Activated naive CD8-positive, alpha-beta T cell treated with anti-CD3 and anti-CD28 coated beads, Interleukin-2, amount 50 U/mL, for 16 hours (primary cell): ENCODE results near the gene ARL15.
"Not testable (repeated sequence)": the region's sequence is repeated elsewhere in the genome, so short reads cannot be mapped to it uniquely, and the experiment has no call there.

Experiments used
- DNase-seq: peaks from one replicate; pipeline ENCODE4 v3.0.0-alpha.2; 2020; ENCODE audit warnings: low read depth, low spot score

The ARL15 gene

DNA sequence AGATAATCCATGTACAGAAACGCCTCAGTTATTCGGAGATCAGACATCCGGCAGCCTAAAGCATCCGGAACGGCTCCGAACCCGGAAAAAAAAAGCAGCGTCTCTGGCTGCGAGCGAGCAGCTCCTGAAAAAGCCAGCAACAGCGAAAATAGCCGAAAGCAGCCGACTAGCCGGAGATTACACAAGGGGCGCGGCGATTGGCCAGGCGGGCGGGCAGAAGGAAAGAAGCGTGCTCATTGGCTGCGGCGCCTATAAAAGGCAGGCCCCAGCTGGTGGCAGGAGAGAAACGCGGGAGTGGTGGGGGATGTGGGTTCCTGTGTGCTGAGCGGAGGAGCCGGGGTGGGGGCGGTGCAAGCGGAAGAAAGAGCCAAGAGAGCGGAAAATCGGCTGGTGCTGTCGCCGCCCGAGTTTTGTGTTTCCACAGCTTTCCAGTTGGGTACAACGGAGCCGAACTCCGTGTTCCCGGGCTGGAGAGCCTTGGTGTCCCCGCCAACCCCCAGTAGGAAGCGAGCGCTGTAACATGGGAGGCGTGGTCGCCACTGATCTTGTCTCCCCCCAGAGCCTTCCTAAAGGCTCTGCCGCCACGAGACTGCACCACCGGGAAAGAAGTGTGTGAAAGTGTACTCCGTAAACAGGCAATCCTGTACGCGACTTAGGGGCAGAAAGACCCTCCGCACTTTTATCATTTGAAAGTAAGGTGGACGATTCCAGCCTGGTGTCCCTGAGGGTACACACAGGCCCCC, at the start of gene ARL15:
ARL15 (minus strand) TSS at position 141 of the 743 bp plus-strand sequence.
- peak; percentile 94 for DNase-seq

DNA sequence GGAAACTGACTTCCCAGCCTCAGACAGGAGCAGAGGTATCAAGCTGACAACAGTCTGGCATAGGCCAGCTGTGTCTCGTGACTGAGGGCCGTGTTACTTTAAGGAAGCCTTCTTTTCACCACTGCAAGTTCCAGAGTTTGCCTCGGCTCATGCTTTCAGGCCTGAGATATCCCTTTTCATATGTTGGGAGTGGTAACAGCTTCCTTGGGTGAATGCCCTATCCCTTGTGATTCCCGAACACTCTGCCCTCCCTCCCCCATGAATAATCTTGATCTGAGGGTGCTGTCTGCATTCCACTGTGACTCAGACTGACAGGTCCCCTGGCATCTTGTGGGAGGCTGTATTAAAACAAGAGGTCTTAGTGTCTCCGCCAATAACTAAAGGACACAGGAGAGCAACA, 49.7 kb upstream of the ARL15 start:
- no peak for DNase-seq

DNA sequence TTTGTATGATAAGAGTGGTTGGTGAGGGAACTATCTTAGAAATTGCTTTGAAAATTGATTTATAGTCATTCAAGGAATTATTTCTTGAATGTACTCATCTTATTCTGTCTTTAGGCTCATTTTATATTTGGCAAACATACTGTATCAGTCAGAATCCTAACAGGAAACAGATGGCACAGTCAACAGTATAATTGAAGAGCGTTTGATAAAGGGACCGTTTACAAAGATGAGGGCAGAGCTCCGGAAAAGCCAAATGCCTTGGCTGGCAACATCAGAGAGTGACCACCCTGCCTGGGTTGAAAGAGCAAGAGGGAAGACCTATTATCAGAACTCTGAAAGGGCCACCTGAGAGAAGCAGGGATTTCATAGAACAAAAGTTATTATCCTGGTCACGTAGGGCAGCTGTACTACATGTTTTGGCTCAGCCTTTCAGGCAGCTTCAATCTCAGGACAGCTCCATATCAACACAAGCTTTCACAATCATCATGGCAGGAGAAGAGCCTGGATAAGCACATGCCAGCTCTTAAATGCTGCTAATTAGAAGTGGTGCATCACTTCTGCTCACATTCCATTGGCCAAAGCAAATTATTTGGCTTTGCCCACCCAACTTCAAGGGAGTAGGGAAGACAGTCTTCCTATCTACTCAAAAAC, 47.2 kb upstream of the ARL15 start:
- DNase-seq: no peak

DNA sequence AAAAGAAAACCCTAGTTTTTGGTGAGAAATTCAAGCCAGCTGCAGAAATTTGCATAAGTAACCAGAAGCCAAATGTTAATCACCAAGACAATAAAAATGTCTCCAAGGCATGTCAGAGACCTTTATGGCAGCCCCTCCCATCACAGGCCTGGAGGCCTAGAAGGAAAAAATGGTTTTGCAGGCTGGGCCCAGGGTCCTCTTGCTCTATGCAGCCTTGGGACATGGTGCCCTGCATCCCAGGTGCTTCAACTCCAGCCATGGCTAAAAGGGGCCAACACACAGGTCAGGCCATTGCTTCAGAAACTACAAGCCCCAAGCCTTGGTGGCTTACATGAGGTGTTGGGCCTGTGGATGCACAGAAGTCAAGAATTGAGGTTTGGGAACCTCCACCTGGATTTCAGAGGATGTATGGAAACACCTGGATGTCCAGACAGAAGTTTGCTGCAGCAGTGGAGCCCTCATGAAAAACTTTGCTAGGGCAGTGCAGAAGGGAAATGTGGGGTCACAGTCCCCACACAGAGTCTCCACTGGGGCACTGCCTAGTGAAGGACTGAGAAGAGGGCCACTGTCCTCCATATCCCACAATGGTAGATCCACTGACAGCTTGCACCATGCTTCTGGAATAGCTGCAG, 43.7 kb upstream of the ARL15 start:
- not testable (repeated sequence) for DNase-seq

DNA sequence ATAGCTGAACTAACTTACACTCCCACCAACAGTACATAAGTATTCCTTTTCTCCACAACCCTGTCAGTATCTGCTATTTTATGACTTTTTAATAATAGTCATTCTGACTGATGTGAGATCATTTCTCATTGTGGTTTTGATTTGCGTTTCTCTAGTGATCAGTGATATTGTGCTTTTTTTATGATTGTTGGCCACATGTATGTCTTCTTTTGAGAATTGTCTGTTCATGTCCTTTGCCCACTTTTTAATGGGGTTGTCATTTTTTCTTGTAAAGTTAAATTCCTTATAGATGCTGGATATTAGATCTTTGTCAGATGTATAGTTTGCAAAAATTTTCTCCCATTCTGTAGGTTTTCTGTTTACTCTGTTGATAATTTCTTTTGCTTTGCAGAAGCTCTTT, 42.2 kb upstream of the ARL15 start:
- not testable (repeated sequence) for DNase-seq

DNA sequence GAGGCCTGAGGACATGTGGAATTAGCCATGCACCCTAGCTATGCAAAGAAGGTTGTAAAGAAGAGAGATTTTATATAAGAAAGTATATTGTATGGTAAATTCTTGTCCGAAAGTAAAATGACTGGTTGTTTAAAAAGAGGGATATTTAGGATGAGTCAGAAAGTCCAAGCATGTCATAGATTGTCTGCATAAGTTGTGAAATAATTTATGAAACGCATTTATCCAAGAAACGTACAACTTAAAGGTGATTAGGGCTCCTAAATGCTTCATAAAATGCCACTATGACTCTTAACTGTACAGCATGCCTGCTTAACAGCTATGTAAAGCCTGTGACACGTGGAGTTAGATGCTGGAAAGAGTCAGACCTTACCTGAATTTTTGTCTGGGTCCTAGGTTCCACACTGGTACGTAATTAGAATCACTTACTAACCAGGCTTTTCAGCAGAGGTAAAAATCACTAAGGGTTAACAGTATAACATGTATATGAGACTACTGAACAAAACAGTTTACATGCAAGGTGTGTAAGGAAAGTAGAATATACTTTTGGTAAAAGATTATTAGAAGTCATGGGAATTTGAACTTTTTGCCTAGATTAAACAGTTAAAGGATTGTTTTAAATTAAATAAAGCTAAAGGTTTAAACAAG, 37.0 kb upstream of the ARL15 start:
- DNase-seq: no peak

DNA sequence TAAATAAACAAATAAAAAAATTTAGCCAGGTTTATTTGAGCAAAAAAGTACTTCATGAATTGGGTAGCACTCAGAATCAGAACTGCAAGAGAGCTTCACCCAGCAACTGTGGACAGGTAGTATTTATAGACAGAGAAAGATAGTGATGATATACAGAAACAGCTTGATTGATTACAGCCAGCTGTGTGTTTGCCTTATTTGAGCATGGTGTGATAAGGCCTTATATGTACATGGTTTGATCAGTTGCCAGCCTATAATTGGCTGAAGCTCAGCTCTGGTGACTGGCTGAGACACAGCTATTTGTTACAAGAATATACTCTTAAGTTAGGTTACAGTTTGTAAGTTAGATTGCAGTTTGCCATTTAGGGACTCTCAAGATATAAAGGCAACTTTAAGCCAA, 34.3 kb upstream of the ARL15 start:
- DNase-seq: no peak

DNA sequence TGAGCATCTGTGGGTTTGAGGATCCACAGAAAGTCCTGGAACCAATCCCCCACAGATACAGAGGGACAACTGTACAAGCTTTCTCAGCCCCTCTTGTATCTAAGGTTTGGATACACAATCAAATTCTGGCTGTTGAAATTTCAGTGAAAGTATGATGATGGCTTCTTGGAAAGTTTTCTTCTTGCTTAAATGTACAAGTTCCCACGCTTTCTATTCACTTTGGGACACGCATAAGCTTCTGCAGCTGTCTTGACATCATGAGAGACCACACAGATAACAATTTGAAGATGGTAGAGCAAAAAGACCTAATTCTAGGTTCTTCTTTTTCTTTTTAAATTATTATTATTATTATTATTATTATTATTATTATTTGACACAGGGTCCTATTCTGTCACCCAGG, 31.6 kb upstream of the ARL15 start:
- DNase-seq: no peak

DNA sequence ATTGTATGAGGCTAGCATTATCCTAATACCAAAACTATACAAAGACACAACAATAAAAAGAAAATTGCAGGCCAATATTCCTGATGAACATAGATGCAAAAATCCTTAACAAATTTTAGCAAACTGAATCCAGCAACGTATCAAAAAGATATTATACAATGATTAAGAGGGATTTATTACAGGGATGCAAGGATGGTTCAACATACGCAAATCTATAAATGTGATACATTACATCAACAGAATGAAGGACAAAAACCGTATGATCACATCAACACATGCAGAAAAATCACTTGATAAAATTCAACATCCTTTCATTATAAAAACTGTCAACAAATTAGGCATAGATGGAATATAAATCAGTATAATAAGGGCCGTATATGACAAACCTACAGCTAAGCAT, 27.1 kb upstream of the ARL15 start:
- no peak for DNase-seq

DNA sequence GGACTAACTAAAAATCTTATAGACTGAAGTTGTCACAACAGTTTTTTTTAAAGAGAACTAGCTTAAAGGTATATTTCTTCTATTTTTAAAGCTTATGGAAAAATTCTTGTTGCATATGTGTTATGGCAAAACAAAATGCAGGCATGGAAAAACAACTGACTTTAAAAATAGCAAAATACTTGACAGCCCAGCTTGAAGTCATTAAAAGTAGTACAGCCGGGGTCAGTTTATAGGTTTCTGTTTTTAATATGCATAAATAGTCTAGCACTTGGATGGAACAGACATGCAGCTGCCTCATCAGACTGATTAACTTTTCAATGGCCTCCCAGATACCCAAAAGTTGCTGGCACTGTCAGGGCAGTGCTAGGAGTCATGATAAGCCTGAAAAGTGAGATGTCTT, 22.3 kb upstream of the ARL15 start:
- DNase-seq: no peak

DNA sequence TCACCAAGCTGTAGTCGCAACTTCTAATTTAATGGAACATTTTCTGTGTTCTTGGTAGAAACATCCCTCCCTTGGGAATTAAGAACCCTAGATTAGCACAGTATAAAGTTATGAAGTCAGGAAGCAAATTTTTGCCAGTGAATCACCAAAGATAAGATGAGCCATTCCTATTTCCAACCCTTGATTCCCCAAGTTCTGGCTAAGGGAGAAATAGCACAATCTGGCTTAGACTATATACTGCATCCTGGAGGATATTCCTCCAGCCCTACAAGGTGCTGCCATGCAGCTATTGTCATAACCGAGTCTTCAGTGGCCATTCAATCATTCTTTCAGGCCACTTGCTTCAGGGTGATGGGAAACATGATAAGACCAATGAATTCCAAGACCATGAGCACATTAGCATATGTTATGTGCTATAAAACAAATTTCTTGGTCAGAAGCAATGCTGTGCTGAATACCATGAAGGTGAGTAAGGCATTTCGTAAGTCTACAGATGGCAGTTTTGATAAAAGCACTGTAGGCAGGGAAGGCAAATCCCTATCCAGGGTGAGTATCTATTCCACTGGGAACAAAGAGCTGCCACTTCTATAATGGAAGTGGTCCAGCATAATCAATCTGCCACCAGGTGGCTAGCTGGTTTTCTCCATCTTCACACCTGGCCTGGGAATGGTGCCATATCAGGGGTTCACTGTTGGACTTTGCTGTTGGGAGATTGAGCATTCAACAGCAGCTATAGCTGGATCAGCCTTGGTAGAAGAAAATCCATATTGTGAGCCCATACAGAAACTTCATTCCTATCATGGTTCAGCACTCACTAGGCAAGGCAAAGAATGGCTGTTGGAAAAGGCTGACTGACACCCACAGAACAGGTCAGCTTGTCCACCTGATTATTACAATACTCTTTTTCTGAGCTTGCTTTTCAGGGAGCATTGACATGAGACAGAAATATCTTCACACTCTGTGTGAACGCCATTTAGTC, 19.6 kb upstream of the ARL15 start:
- DNase-seq: no peak

DNA sequence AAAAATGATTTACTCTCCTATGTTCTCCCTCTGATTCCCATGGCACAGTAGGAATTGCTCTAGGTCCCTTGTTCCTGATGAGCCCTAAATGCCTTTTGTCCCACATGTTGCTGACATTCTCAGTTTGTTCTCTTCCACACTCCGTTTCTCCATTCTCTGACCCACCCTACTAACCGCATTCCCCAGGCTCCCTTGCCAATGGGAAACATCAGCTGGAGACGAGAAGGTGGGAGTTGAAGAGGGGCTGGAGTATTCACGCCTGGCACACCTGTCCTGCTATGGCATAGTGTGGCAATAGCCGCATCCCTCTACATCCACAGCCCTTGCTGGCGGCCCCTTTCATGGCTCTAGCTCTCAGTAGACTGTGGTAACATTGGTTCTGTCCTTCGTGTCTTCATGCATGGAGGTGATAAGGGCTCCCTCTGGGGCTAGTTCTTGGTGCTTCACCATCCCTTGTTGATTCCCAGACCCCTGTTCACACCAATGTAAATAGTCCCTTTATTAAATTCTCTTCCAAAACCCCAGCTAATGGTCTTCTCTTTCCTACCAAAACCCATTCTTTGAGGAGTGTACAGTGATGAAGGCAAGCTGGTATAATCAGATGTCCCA, 16.4 kb upstream of the ARL15 start:
- DNase-seq: no peak

DNA sequence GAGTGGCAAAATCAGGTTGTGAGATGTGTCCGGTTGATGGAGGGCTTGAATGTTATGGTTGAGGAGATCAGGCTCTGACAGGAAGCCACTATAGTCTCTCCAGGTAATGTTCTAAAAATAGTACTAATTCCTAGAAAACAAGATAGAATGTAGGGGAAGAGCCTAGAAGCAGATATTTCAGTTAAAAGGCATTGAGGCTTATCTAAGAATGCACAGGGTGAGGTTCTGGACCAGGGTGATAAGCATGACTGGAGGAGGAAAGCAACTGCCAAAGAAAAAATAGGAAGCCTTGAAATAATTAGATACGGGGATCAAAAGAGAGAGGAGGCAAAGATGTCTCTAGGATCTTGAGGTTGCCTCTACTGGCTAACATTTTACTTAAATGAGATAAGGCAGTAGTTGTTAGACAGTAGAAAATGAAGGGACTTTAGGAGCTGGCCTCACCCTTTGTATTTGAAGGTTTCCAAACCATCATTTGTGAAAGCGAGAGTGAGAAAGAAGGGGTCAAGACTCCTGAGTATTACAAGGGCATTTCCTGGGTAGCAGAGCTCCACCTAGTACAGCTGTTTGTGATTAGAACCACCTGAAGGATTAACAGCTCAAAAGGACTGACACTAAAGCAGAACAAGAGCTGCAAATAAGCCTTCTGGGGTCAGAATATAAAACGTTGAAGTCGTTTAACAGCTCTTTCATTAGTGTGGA, 15.4 kb upstream of the ARL15 start:
- DNase-seq: no peak

DNA sequence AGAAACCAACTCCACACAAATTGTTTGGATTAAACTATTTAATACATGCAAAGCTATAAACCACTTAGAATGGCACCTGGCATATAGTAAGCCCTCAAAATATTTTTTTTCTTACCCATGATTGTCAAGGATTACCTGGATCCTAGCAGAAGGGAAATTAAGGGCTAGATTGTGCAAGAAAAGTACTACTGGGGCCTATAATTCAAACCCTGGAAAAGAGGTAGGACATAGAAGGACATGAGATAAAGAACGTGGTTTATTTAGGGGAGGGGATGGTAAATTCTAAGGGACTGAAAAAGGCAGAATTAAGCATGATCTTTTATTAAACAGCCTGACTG, 14.9 kb upstream of the ARL15 start:
- DNase-seq: no peak

DNA sequence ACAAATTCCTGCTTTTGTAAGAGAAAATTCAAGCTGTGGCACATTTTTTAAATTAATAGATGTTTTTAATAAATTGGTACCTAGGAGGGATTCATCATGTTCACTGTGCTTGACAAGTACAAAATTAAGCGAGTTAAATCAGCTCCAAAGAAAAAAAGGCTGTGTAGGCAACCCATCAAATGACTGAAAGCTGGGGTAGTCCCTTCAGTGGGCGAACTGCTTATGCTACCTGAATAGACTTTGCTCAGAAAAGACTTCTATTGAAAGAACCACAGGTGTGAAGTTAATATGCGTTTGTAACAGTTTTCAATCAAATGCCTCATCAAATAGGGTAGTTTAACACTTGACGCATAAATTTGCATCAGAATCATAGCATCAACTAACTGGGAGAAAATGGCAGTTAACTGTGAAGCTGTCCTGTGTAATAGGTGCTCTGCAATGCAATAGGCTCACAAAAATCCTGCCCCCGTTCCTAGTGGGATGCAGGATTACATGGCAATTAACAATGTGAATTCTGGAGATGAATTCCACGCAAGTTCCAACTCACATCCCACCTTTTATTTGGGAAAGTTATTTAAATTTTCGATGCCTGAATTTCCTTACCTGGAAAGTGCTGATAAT, 14.4 kb upstream of the ARL15 start:
- no peak for DNase-seq

DNA sequence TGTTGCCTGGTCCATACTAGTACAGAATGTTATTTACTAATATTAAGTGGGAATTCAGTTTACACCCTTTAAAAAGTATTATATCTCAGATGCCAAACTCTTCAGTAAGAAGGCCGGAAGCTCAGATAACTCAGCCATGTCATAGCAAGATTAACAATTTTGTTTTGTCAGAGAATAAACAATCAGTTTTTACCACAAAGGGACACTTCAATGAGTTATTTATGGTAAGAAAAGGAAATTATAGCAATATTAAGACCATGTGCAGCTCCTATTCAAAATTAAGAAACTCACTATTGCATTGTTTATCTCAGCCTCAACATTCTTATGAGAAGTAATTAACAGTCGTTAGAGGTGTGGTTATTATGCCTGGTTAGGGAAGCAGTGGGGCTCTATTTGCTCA, 13.1 kb upstream of the ARL15 start:
- no peak for DNase-seq

DNA sequence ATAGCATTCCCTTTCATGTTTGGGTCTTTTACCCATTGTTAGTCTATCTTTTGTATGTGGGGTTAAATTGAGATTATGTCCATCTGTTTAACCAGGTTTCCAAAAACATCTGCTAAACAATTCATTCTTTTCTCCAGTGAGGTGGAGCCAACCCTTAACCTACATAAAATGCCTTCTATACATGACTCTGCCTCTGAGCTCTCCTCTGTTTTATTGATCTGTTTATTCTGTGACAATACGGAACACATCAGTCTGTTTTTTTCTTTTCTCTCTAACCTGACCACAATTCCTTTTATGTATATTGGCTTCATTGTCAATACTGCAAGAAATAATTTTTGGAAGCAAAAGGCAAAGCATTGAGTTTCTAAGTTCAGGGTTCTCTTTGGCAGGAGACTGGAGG, 9.9 kb upstream of the ARL15 start:
- no peak for DNase-seq

DNA sequence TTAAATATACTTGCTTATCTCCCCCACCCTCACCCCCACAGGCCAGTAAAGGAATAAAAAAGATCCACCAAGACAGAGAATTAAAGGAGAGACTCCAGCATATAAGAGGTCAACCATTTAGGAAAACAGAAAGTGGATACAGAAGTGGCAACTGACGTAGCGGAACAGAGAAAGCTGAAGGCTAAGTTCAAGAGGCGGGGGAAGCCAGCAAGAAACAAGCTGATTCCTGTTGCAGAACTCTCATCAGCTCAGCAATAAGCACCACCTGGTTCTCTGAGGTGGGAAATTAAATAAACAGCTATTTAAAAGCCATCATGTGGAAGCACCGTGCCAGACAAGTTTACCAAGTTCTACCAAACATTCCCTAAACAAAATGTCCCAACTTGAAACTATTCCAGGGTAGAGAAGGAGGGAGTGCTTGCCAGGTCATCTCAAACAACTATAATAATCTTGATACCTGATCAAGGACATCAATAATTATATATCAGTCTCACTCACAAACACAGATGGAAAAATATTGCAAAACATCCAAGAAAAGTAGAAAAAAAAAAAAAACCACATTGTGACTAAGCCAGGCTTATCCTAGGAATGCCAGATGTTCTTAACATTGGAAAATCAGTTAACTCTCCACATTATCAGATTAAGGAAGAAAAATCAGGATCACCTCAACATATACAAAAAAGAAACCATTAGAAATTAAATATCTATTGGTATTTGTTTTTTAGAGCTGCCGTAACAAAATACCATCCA, 7.3 kb upstream of the ARL15 start:
- DNase-seq: no peak
